Hematopoietic multipotent progenitor cell (in vitro differentiated cells): Measurements from ENCODE around the gene IKBIP. TPM values are rescaled to one million over a fixed set of nuclear protein-coding genes. Genes with fewer than 3 reads are reported as not detected.
"Not testable (repeated sequence)": the region's sequence is repeated elsewhere in the genome, so short reads cannot be mapped to it uniquely, and the experiment has no call there.

Experiments used
- DNase-seq, 3 donors: peaks; one replicate each; pipeline ENCODE4 v3.0.0-alpha.2; 2011 to 2015; ENCODE audit warnings: low read depth in 2 of 3, low spot score in 2 of 3
- total RNA-seq: library from RNA; depleted of rRNA; stranded (reverse); fragments of >200 nt; gene quantifications from one replicate; pipeline ENCODE4 v1.2.3, GENCODE V29; 2012

IKBIP gene
- total RNA-seq, 1 donor, result 6.2 TPM

DNA sequence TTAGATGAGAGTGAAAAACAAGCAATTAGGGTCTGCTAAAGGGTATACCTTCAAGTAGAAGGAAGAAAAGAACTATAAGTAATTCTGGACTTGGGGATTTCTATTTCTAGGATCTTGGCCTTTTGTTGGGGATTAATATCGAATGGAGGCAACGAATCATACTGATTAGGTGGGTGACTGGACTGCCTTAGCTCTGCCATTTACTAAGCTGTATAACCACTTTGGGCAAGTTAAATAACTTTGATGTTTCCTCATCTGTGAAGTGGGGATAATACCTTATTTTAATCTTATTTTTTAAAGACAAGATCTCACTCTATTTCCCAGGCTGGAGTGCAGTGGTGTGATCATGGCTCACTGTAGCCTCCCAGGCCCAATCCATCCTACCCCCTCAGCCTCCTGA, 6.6 kb downstream of the IKBIP start:
- no peak for DNase-seq

DNA sequence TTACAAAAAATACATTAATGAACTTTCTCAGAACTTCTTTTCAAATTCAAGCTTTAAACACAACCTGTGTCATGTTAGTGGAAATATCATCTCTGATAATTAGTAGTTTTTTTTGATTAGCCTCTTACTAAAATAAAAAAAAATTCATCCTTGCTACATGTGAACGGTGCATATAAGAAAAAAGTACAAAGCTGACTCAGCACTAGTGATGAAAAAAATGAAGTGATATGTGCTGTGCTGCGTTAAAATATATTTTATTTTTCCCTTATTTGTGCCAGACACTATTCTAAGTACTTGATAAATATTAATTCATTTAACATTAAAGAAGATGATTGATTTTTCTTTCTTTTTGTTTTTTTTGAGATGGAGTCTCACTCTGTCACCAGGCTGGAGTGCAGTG, 7.5 kb downstream of the IKBIP start:
- DNase-seq, result no peak

- no peak for DNase-seq
Measured at GRCh38 chr12:98635657-98636323, 8.8 kb downstream of the IKBIP start.

DNA sequence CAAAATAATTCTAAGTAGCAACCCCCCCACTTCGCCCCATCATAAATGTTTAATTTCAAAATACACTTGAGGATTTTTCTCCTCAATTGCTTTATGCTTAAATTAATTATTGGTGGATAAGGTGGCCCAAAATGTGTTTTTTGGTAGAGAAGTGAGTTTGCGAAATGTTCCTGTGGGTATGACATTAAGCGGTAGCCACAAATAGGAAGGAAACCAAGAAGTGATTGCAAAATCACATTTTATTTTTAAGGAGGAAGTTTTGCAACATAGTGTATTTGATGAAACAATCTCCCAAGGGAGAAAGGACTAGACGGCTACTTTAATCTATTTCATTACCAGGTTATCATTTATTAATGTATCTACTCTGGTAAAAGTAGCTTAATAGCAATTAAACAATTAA, 25.6 kb downstream of the IKBIP start:
- DNase-seq, result peak in 1 of 3 donors; percentile 51

DNA sequence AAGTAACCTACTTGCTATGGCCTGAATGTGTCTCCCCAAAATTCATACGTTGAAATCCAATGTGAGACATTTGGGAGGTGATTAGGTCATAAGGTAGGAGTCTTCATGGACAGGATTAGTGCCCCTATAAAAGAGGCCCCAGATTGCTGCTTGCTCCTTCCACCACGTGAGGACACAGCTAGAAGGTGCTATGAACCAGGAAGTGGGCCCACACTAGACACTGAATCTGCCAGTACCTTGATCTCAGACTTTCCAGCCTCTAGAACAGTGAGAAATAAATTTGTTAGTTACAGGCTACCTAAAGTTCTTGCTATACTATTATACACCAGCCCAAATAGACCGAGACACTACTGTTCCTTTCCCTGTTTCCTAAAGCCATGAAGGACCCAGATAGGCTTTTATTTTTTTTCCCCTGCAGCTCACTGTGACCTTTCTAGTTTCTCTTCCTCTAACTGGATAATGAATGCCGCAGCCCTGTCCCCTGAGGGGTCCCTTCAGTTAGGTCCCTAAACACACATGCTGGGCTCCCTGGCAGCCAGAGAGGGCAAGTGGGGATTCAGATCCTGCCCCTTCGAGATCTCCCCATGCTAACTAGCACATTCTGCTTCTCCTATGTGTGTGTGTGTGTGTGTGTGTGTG, 31.8 kb downstream of the IKBIP start:
- no peak for DNase-seq

DNA sequence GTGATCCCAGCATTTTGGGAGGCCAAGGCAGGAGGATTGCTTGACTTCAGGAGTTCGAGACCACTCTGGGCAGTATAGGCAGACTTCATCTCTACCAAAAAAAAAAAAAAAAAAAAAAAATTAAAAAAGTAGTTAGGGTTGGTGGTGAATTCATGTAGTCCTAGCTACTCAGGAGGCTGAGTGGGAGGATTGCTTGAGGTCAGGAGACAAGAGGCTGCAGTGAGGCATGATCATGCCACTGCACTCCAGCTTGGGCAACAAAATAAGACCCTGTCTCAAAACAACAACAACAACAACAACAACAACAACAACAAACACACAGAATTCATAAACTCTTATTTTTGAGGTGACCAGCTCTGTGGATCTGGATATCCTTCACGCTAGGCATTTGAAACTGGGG, 34.0 kb downstream of the IKBIP start:
- DNase-seq, result no peak

GRCh38 chr12:98606359-98606988, 38.1 kb downstream of the IKBIP start:
- peak in 1 of 3 donors; percentile 31 for DNase-seq

DNA sequence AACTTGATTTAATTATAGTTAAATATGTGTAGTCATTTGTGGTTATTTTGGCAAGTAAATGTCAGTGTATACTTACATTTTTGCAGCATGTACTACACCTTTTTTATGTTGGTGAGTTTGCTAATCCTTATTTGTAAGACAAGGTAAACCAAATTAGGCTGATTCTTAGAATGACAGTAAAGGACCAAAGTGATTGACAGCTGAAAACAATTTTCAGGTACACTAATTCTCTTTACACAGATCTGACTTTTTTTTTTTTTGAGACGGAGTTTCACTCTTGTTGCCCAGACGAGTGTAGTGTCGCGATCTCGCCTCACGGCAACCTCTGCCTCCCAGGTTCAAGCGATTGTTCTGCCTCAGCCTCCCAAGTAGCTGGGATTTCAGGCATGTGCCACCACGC, 42.7 kb downstream of the IKBIP start:
- no peak for DNase-seq

- not testable (repeated sequence) for DNase-seq
Measured at GRCh38 chr12:98597313-98597712, 47.3 kb downstream of the IKBIP start.

DNA sequence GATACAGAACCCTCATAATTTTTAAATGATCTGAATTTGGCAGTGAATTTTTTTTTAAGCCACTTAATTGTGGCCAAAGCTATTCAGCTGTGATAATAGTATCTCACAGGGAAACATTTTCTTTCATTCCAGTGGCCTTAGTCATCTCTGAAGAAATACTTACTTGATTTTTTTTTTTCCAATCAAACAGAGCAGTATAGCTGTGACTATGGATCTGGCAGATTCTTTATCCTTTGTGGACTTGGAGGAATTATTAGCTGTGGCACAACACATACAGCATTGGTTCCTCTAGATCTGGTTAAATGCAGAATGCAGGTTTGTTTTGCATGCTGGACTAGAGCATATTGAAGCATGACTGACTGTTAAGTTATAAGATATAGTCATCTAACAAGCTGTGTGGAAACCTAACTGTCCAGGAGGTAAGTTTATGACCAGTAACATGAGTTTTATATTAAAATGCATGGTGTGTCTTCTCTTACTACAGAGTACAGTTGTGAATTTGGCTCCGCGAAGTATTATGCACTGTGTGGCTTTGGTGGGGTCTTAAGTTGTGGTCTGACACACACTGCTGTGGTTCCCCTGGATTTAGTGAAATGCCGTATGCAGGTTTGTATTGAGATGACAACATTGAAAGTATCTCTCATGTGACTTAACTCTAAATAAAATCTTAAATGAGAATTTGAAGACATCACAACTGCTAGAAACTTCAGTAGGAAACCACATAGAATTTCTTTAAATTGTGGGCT, 49.2 kb downstream of the IKBIP start:
- no peak for DNase-seq

- DNase-seq, result peak in 2 of 3 donors; percentile 7 to 13
Measured at GRCh38 chr12:98594050-98594835, 50.3 kb downstream of the IKBIP start.

- peak; percentile 98 to 99 (median 99) for DNase-seq
Measured at GRCh38 chr12:98593351-98594049, 51.1 kb downstream of the IKBIP start, which contains the start of gene SLC25A3. SLC25A3 (plus strand) TSS chr12:98593686; CDS start chr12:98593979, 293 bp downstream.

GRCh38 chr12:98592825-98593322, 51.7 kb downstream of the IKBIP start:
- DNase-seq, result no peak

GRCh38 chr12:98591209-98591608, 53.4 kb downstream of the IKBIP start:
- DNase-seq, result no peak

DNA sequence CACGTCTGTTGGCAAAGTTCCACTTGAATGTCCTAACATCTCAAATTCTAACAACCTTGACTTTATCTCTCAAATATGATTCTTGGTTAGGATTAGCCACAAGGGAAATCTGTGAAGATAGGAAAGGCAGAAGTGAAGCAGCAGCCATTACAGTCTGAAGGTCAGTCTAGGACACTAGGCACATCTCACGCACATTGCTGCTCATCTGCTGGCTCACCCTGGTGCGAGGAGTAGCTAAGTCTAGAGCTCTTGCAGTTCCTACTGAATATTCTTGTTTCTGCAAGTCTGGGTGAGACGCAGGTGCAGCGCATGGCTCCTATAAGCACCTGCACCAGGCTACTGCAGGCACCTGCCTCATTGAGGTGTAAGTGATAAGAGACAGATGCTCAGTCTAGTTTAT, 57.5 kb downstream of the IKBIP start:
- no peak for DNase-seq

- DNase-seq, result no peak
Measured at GRCh38 chr12:98582093-98582492, 62.5 kb downstream of the IKBIP start.

GRCh38 chr12:98581101-98581500, 63.5 kb downstream of the IKBIP start:
- DNase-seq, result no peak

GRCh38 chr12:98580695-98581094, 63.9 kb downstream of the IKBIP start:
- no peak for DNase-seq

DNA sequence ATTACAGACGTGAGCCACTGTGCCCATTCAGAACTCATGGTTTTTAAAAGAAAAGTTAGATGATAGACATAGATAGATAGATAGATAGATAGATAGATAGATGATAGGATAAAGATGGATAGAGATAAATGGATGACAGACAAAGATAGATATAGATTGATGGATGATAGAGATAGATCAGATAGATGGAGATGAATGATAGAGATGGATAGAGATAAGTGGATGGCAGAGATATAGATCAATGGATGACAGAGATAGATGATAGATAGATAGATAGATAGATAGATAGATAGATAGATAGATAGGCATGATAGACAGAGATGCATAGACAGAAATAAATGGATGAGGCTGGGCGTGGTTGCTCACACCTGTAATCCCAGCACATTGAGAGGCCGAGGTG, 64.8 kb downstream of the IKBIP start:
- no peak for DNase-seq

GRCh38 chr12:98579347-98579746, 65.2 kb downstream of the IKBIP start:
- DNase-seq, result no peak
